Stimulated activated naive CD8-positive, alpha-beta T cell treated with anti-CD3 and anti-CD28 coated beads, Interleukin-15, Interleukin-2, amounts not matched to agents 100 ng/mL and 50 ng/mL, for 24 hours (primary cell): ENCODE measurements around the gene NODAL.

Source experiments
- H3K27ac Mint-ChIP-seq: one replicate; pipeline ENCODE4 v1.8.0; 2021; ENCODE audit warnings: mild to moderate bottlenecking, mixed read lengths
- H3K27me3 Mint-ChIP-seq: one replicate; pipeline ENCODE4 v1.8.0; 2021; ENCODE audit warnings: mixed read lengths
- H3K36me3 Mint-ChIP-seq: one replicate; pipeline ENCODE4 v1.8.0; 2021; ENCODE audit warnings: low read depth, mixed read lengths
- H3K4me1 Mint-ChIP-seq: one replicate; pipeline ENCODE4 v1.8.0; 2021; ENCODE audit warnings: low read depth, mixed read lengths
- H3K4me3 Mint-ChIP-seq: one replicate; pipeline ENCODE4 v1.8.0; 2021; ENCODE audit warnings: mild to moderate bottlenecking, mixed read lengths
- H3K9me3 Mint-ChIP-seq: one replicate; pipeline ENCODE4 v1.8.0; 2021; ENCODE audit warnings: mixed read lengths

Gene NODAL

DNA sequence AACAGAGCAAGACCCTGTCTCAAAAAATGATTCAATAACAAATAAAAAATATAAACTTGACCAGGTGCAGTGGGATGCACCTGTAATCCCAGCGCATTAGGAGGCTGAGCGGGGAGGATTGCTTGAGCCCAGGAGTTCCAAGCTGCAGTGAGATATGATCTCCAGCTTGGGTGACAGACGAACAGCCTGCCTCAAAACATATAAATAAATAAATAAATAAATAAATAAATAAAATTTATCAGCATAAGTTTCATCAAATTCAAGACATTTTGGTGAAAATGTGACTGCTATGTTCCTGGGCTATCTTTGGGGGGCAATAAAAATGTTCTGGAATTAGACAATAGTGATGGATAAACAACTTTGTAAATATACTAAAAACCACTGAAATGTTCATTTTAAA is 42.3 kb downstream of the NODAL start:
- H3K36me3 Mint-ChIP-seq = no peaks in the 10 kb centered on the region
- no peak overlapping the region for H3K27ac Mint-ChIP-seq
- H3K27me3 Mint-ChIP-seq = no peaks in the 10 kb centered on the region
- H3K9me3 Mint-ChIP-seq = no peaks in the 10 kb centered on the region
- H3K4me1 Mint-ChIP-seq = peaks cover 5% of the 10 kb centered on the region
- no peak overlapping the region for H3K4me3 Mint-ChIP-seq

DNA sequence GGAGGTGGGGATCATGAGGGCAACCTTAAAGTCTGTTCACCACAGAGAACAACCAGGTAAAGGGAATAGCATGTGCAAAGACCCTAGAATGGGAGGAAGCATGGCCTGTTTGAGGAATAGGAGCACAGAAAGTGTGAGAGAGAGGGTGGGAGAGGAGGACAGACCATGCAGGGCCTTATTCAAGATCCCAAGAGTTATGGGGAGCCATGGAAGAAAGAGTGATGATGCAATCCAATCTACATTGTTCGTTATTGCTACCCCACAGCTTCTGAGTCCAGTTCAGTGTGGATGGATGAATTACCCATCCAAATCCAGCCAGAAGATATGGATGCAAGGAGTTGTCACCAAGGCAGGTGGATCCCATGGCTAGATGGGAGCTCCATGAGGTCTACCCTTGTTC is 45.3 kb downstream of the NODAL start:
- Mint-ChIP-seq H3K36me3 (no peaks in the 10 kb centered on the region), H3K9me3 (no peaks in the 10 kb centered on the region), H3K27me3 (peaks cover 7% of the 10 kb centered on the region), H3K27ac (no peak overlapping the region), H3K4me1 (no peaks in the 10 kb centered on the region), H3K4me3 (no peak overlapping the region)

GRCh38 chr10:70391654-70392053 is 49.8 kb downstream of the NODAL start:
- Mint-ChIP-seq H3K27me3 (peaks cover 12% of the 10 kb centered on the region), H3K4me3 (no peak overlapping the region), H3K9me3 (no peaks in the 10 kb centered on the region), H3K27ac (no peak overlapping the region), H3K36me3 (no peaks in the 10 kb centered on the region), H3K4me1 (peaks cover 6% of the 10 kb centered on the region)
